ENCODE results near the gene PCSK4.

DNA sequence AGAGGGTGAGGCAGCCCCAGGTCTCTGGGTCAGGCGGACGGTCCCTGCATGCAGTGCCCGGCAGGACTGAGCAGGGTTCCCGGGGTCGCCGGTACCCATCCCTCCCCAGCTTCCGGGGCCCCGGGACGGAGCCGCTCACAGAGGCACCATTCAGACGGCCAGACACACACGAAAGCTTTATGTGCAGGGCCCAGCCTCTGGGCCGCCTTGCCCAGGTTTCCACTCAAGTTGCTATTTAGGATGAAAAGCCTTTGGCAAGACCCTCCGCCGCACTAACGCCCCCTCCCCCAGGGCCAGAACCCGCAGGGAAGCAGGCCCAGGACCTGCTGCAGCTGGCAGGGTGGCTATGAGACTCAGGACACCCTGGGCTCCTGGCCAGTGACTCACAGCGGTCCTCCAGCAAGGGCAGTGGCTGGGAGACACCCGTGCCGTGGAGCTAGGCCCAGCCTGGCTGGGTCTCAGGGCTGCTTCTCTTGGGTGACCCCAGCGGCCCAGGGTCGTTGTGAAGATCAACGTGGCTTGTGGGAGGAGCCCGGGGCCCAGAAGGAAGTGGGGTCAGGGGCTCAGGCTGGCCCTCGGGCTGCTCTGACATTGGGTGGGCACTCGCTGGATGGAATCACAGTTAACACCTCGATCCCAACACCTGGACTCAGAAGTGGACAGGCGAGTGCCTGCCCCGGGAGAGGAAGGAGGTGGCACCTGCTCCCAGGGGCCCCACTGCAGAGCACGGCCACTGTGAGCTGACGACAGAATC is 16.0 kb downstream of the PCSK4 start:
- TF ChIP-seq EP300 (IDR thresholded peaks at IDR 0.05): no peak
- TF ChIP-seq RFX5 (IDR thresholded peaks at IDR 0.05): no peak
- TF ChIP-seq, protein P1, sequence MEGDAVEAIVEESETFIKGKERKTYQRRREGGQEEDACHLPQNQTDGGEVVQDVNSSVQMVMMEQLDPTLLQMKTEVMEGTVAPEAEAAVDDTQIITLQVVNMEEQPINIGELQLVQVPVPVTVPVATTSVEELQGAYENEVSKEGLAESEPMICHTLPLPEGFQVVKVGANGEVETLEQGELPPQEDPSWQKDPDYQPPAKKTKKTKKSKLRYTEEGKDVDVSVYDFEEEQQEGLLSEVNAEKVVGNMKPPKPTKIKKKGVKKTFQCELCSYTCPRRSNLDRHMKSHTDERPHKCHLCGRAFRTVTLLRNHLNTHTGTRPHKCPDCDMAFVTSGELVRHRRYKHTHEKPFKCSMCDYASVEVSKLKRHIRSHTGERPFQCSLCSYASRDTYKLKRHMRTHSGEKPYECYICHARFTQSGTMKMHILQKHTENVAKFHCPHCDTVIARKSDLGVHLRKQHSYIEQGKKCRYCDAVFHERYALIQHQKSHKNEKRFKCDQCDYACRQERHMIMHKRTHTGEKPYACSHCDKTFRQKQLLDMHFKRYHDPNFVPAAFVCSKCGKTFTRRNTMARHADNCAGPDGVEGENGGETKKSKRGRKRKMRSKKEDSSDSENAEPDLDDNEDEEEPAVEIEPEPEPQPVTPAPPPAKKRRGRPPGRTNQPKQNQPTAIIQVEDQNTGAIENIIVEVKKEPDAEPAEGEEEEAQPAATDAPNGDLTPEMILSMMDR (IDR thresholded peaks at IDR 0.05): no peak
- TF ChIP-seq KDM5A (IDR thresholded peaks at IDR 0.05): no peak
- TF ChIP-seq RNF2 (IDR thresholded peaks at IDR 0.05; ENCODE audit: borderline replicate concordance, low read depth): no peak
- TF ChIP-seq, protein P2, sequence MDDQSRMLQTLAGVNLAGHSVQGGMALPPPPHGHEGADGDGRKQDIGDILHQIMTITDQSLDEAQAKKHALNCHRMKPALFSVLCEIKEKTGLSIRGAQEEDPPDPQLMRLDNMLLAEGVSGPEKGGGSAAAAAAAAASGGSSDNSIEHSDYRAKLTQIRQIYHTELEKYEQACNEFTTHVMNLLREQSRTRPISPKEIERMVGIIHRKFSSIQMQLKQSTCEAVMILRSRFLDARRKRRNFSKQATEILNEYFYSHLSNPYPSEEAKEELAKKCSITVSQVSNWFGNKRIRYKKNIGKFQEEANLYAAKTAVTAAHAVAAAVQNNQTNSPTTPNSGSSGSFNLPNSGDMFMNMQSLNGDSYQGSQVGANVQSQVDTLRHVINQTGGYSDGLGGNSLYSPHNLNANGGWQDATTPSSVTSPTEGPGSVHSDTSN (IDR thresholded peaks at IDR 0.05): no peak
- no peak for TF ChIP-seq ZNF302 (CRISPR knock-in tag; IDR thresholded peaks at IDR 0.05)
- no peak for TF ChIP-seq RCOR1 (IDR thresholded peaks at IDR 0.05; ENCODE audit: low read depth, low read length)

Measured in A549 (cell line).